ENCODE results near the gene CAMTA1. TPM values are rescaled to one million over a fixed set of nuclear protein-coding genes. Genes with fewer than 3 reads are reported as not detected.
A peak's percentile ranks its signal among the peaks of the same experiment; 100 is the strongest.

Gene CAMTA1
- total RNA-seq, 2 experiments from 2014 or later, result 39.3 to 48.8 TPM

GRCh38 chr1:7199077-7199779 is 414.0 kb downstream of the CAMTA1 start:
- H3K9me3 Mint-ChIP-seq, result no peaks in the 10 kb centered on the region
- no peak overlapping the region for H3K27ac Mint-ChIP-seq
- H3K4me1 Mint-ChIP-seq, result no peaks in the 10 kb centered on the region
- ChIA-PET CTCF (no interaction called here), POLR2A (no interaction called here)
- H3K27me3 Mint-ChIP-seq, result peaks cover 10% of the 10 kb centered on the region
- DNase-seq, result no peak
- no peaks in the 10 kb centered on the region for H3K36me3 Mint-ChIP-seq (ENCODE audit: low read depth)
- no peak overlapping the region for H3K4me3 Mint-ChIP-seq

- Mint-ChIP-seq H3K36me3 (ENCODE audit: low read depth) (no peaks in the 10 kb centered on the region), H3K27me3 (peaks cover 22% of the 10 kb centered on the region), H3K27ac (no peak overlapping the region), H3K4me1 (no peaks in the 10 kb centered on the region), H3K9me3 (no peaks in the 10 kb centered on the region), H3K4me3 (no peak overlapping the region)
- CTCF ChIA-PET, result no interaction called here
- POLR2A ChIA-PET, result interaction anchor here (0.6 kb wide), 1 partner anchor 484 kb away, joined by 4 read pairs; no protein-coding TSS in a partner anchor
- DNase-seq, result peak; percentile 40
These were observed 422.8 kb downstream of the CAMTA1 start for GRCh38 chr1:7207875-7208646.

GRCh38 chr1:7208647-7209180 is 423.5 kb downstream of the CAMTA1 start:
- no peaks in the 10 kb centered on the region for H3K4me1 Mint-ChIP-seq
- no peak for DNase-seq
- no peaks in the 10 kb centered on the region for H3K36me3 Mint-ChIP-seq (ENCODE audit: low read depth)
- POLR2A ChIA-PET, result interaction anchor here (0.6 kb wide), 1 partner anchor 485 kb away, joined by 4 read pairs; no protein-coding TSS in a partner anchor
- H3K27ac Mint-ChIP-seq, result no peak overlapping the region
- peaks cover 20% of the 10 kb centered on the region for H3K27me3 Mint-ChIP-seq
- H3K9me3 Mint-ChIP-seq, result no peaks in the 10 kb centered on the region
- no peak overlapping the region for H3K4me3 Mint-ChIP-seq
- CTCF ChIA-PET, result interaction anchor here (0.6 kb wide), 1 partner anchor 832 kb away, joined by 3 read pairs; no protein-coding TSS in a partner anchor

- ChIA-PET POLR2A (no interaction called here), CTCF (interaction anchor here (0.6 kb wide), 1 partner anchor 833 kb away, joined by 3 read pairs; no protein-coding TSS in a partner anchor)
- Mint-ChIP-seq H3K27ac (no peak overlapping the region), H3K9me3 (no peaks in the 10 kb centered on the region), H3K36me3 (ENCODE audit: low read depth) (no peaks in the 10 kb centered on the region), H3K4me1 (no peaks in the 10 kb centered on the region), H3K27me3 (peaks cover 20% of the 10 kb centered on the region), H3K4me3 (no peak overlapping the region)
- no peak for DNase-seq
These were observed 424.1 kb downstream of the CAMTA1 start for GRCh38 chr1:7209336-7209735.

GRCh38 chr1:7218210-7218832 is 433.1 kb downstream of the CAMTA1 start:
- H3K4me3 Mint-ChIP-seq, result no peak overlapping the region
- H3K9me3 Mint-ChIP-seq, result no peaks in the 10 kb centered on the region
- CTCF ChIA-PET, result interaction anchor here (1.0 kb wide), 1 partner anchor 433 kb away, joined by 4 read pairs; the partner anchor contains the start of gene CAMTA1
- no peaks in the 10 kb centered on the region for H3K36me3 Mint-ChIP-seq (ENCODE audit: low read depth)
- POLR2A ChIA-PET, result no interaction called here
- H3K4me1 Mint-ChIP-seq, result no peaks in the 10 kb centered on the region
- peaks cover 7% of the 10 kb centered on the region for H3K27me3 Mint-ChIP-seq
- H3K27ac Mint-ChIP-seq, result no peak overlapping the region
- DNase-seq, result peak; percentile 39

GRCh38 chr1:7219031-7219430 is 433.8 kb downstream of the CAMTA1 start:
- H3K36me3 Mint-ChIP-seq (ENCODE audit: low read depth), result no peaks in the 10 kb centered on the region
- peaks cover 7% of the 10 kb centered on the region for H3K27me3 Mint-ChIP-seq
- H3K27ac Mint-ChIP-seq, result no peak overlapping the region
- DNase-seq, result no peak
- ChIA-PET POLR2A (no interaction called here), CTCF (no interaction called here)
- H3K9me3 Mint-ChIP-seq, result no peaks in the 10 kb centered on the region
- H3K4me1 Mint-ChIP-seq, result no peaks in the 10 kb centered on the region
- no peak overlapping the region for H3K4me3 Mint-ChIP-seq

GRCh38 chr1:7220007-7220406 is 434.8 kb downstream of the CAMTA1 start:
- H3K27me3 Mint-ChIP-seq, result peaks cover 3% of the 10 kb centered on the region
- H3K4me1 Mint-ChIP-seq, result no peaks in the 10 kb centered on the region
- H3K36me3 Mint-ChIP-seq (ENCODE audit: low read depth), result no peaks in the 10 kb centered on the region
- DNase-seq, result no peak
- CTCF ChIA-PET, result no interaction called here
- H3K4me3 Mint-ChIP-seq, result no peak overlapping the region
- POLR2A ChIA-PET, result no interaction called here
- H3K27ac Mint-ChIP-seq, result no peak overlapping the region
- no peaks in the 10 kb centered on the region for H3K9me3 Mint-ChIP-seq

- Mint-ChIP-seq H3K27ac (no peak overlapping the region), H3K4me3 (no peak overlapping the region), H3K36me3 (ENCODE audit: low read depth) (no peaks in the 10 kb centered on the region), H3K4me1 (no peaks in the 10 kb centered on the region), H3K27me3 (peaks cover 3% of the 10 kb centered on the region), H3K9me3 (no peaks in the 10 kb centered on the region)
- DNase-seq, result no peak
- POLR2A ChIA-PET, result no interaction called here
- CTCF ChIA-PET, result no interaction called here
These were observed 435.5 kb downstream of the CAMTA1 start for GRCh38 chr1:7220712-7221252.

GRCh38 chr1:7221826-7222694 is 436.8 kb downstream of the CAMTA1 start:
- no peak for DNase-seq
- H3K27me3 Mint-ChIP-seq, result peaks cover 2% of the 10 kb centered on the region
- H3K27ac Mint-ChIP-seq, result no peak overlapping the region
- CTCF ChIA-PET, result no interaction called here
- POLR2A ChIA-PET, result no interaction called here
- H3K4me1 Mint-ChIP-seq, result no peaks in the 10 kb centered on the region
- no peaks in the 10 kb centered on the region for H3K36me3 Mint-ChIP-seq (ENCODE audit: low read depth)
- no peak overlapping the region for H3K4me3 Mint-ChIP-seq
- no peaks in the 10 kb centered on the region for H3K9me3 Mint-ChIP-seq

- no peak overlapping the region for H3K27ac Mint-ChIP-seq
- H3K4me1 Mint-ChIP-seq, result no peaks in the 10 kb centered on the region
- no peaks in the 10 kb centered on the region for H3K9me3 Mint-ChIP-seq
- H3K4me3 Mint-ChIP-seq, result no peak overlapping the region
- DNase-seq, result no peak
- POLR2A ChIA-PET, result no interaction called here
- H3K27me3 Mint-ChIP-seq, result peaks cover 2% of the 10 kb centered on the region
- CTCF ChIA-PET, result no interaction called here
- no peaks in the 10 kb centered on the region for H3K36me3 Mint-ChIP-seq (ENCODE audit: low read depth)
These were observed 437.4 kb downstream of the CAMTA1 start for GRCh38 chr1:7222695-7223015.

GRCh38 chr1:7223334-7224080 is 438.3 kb downstream of the CAMTA1 start:
- DNase-seq, result no peak
- Mint-ChIP-seq H3K36me3 (ENCODE audit: low read depth) (no peaks in the 10 kb centered on the region), H3K9me3 (no peaks in the 10 kb centered on the region), H3K4me3 (no peak overlapping the region), H3K27me3 (peaks cover 1% of the 10 kb centered on the region), H3K4me1 (no peaks in the 10 kb centered on the region), H3K27ac (no peak overlapping the region)
- ChIA-PET CTCF (no interaction called here), POLR2A (no interaction called here)

GRCh38 chr1:7224081-7224534 is 438.9 kb downstream of the CAMTA1 start:
- Mint-ChIP-seq H3K27me3 (no peaks in the 10 kb centered on the region), H3K4me1 (no peaks in the 10 kb centered on the region), H3K4me3 (no peak overlapping the region), H3K9me3 (no peaks in the 10 kb centered on the region), H3K36me3 (ENCODE audit: low read depth) (no peaks in the 10 kb centered on the region), H3K27ac (no peak overlapping the region)
- POLR2A ChIA-PET, result no interaction called here
- CTCF ChIA-PET, result no interaction called here
- DNase-seq, result no peak
